WI38 (cell line): ENCODE results near the gene UQCC2.
A peak's percentile ranks its signal among the peaks of the same experiment; 100 is the strongest.

Experiments used
- H3K4me3 ChIP-seq: 2 replicates; pipeline ENCODE4 v1.5.1; 2011; ENCODE audit warnings: low read depth, mild to moderate bottlenecking, control low read depth, low read length
- CTCF ChIP-seq: IDR thresholded peaks from 2 replicates; pipeline ENCODE4 v1.5.1; 2012; ENCODE audit warnings: low read depth, mild to moderate bottlenecking, control low read depth, low read length

The UQCC2 gene

DNA sequence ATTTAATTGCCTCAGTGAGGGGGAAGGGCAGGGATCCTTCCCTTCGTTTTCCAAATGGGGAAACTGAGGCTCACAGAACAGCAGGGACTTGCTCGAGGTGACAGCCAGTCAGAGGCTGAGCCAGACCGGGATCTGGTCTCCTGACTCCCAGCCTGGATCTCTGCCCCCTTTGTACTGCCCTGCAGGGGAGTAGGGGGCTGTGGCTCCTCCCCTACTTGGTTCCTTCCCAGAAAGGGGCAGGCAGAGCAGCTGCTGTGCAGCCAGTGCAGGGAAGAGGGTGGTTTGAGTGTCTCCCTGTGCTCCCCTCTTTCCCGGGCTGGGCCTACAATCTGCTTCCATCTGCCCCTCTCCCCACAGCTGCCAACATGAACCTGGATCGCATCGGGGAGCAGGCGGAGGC, 37.6 kb downstream of the UQCC2 start:
- no peak for TF ChIP-seq CTCF
- no peak overlapping the region for H3K4me3 ChIP-seq

- H3K4me3 ChIP-seq = no peak overlapping the region
- peak; percentile 60 for TF ChIP-seq CTCF
Observed at GRCh38 chr6:33672808-33673207, 38.7 kb downstream of the UQCC2 start.

DNA sequence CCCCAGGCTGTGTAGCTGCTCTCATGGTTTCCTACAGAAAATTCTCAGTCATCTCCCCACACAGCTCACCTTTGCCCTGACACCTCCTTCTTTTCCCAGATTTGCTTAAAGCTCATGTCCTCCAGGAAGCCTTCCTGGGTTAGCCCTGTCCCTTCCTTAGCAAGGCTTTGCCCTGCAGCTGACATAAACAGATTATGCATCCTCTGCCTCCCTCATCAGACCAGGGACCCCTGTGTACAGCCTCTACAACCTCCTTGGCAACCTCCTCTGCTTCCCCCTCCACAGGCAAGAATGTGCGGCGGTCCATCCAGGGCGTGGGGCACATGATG, 39.8 kb downstream of the UQCC2 start:
- TF ChIP-seq CTCF = no peak
- no peak overlapping the region for H3K4me3 ChIP-seq

DNA sequence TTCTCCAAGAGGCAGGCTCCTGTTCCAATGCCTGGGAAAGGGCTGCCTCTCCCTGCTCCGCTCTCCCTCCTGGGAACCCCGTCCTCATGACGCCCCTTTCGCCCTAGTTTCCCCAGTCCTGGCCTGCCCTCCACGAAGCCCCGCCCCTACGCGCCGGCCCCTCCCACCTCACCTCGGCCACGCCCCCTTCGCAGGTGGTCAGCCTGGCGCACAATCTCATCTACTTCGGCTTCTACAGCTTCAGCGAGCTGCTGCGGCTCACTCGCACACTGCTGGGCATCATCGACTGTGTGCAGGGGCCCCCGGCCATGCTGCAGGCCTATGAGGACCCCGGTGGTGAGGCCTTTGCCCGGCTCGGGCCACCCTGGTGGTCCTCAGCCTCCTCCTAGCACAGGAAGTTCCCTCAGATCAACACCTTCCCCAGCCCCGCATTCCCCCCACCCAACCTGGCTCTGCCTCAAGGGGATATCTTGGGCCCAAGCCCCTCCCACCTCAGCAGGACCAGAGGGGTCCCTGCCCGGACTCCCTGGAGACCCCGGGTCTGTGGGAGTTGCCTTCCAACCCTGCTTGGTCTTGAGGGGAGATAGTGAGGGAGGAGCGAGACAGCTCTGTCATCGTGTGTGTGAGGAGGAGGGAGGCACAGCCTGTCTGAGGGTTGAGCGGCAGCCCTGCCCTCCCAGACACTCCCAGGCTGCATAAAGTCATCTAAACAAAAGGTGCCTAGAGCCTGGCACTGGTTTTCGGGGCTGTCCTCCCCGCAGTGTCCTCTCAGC, 40.3 kb downstream of the UQCC2 start:
- no peak for TF ChIP-seq CTCF
- no peak overlapping the region for H3K4me3 ChIP-seq

DNA sequence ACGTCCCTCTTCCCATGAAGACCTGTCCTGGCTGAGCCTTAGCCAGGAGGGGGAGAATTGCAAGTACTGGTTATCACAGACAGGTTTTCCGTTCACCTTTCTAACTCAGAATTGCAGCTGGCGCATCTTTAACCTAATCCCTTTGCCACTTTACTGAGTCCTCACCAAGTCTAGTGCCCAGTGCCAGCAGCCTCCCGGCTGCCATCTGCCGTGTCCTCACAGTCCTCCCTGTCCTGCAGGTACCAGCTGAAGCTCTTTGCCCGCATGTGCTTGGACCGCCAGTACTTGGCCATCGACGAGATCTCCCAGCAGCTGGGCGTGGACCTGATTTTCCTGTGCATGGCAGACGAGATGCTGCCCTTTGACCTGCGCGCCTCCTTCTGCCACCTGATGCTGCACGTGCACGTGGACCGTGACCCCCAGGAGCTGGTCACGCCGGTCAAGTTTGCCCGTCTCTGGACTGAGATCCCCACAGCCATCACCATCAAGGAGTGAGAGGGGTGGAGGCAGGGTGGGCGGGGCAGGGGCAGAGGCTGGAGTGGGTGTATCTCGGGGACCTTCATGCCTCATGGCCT, 41.3 kb downstream of the UQCC2 start:
- H3K4me3 ChIP-seq = no peak overlapping the region
- no peak for TF ChIP-seq CTCF

- no peak for TF ChIP-seq CTCF
Observed at GRCh38 chr6:33668914-33669313, 42.6 kb downstream of the UQCC2 start.

GRCh38 chr6:33668328-33668727, 43.2 kb downstream of the UQCC2 start:
- H3K4me3 ChIP-seq = no peak overlapping the region
- no peak for TF ChIP-seq CTCF

More at GRCh38 chr6:33668914-33669313, 42.6 kb downstream of the UQCC2 start:
- H3K4me3 ChIP-seq = no peak overlapping the region
